ENCODE data around the gene CADM2. TPM values are rescaled to one million over a fixed set of nuclear protein-coding genes. Genes with fewer than 3 reads are reported as not detected.

The CADM2 gene
- total RNA-seq, 2 donors from 2014 or later: 0.27 to 11.7 TPM

DNA sequence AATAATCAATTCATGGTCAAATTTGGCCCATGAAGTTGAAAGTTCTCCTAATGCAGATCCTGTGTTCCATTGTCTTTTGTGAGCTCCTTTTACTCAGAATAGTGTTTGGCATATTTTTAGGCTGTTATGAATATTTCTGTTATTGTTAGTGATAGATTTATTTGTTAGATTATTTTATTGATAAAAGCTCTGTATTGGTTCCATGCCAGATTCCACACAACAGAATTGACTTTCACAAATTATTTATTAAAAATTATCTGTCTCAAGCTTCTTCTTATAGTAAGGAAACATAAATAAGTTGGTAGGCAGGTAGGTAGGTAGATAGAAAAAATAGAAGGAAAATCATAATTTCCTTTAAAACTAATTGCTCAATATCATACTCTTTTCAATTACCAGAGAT lies 557.4 kb downstream of the CADM2 start:
- H3K9me3 ChIP-seq: no peaks in the 10 kb centered on the region
- no peaks in the 10 kb centered on the region for H3K36me3 ChIP-seq
- intact Hi-C loops (cut with DNase I): no loop called here
- no peaks in the 10 kb centered on the region for H3K4me1 ChIP-seq (replicated peaks)
- TF ChIP-seq POLR2AphosphoS5 (IDR thresholded peaks at IDR 0.05) (no peak), POLR2A (IDR thresholded peaks at IDR 0.05) (no peak)
- TF ChIP-seq, protein P1, sequence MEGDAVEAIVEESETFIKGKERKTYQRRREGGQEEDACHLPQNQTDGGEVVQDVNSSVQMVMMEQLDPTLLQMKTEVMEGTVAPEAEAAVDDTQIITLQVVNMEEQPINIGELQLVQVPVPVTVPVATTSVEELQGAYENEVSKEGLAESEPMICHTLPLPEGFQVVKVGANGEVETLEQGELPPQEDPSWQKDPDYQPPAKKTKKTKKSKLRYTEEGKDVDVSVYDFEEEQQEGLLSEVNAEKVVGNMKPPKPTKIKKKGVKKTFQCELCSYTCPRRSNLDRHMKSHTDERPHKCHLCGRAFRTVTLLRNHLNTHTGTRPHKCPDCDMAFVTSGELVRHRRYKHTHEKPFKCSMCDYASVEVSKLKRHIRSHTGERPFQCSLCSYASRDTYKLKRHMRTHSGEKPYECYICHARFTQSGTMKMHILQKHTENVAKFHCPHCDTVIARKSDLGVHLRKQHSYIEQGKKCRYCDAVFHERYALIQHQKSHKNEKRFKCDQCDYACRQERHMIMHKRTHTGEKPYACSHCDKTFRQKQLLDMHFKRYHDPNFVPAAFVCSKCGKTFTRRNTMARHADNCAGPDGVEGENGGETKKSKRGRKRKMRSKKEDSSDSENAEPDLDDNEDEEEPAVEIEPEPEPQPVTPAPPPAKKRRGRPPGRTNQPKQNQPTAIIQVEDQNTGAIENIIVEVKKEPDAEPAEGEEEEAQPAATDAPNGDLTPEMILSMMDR (IDR thresholded peaks at IDR 0.05): no peak
- H3K27me3 ChIP-seq (replicated peaks; ENCODE audit: insufficient read depth): no peaks in the 10 kb centered on the region
- no peak for DNase-seq (ENCODE audit: low spot score)
- no peak overlapping the region for H3K4me3 ChIP-seq
- no peak overlapping the region for H3K27ac ChIP-seq

DNA sequence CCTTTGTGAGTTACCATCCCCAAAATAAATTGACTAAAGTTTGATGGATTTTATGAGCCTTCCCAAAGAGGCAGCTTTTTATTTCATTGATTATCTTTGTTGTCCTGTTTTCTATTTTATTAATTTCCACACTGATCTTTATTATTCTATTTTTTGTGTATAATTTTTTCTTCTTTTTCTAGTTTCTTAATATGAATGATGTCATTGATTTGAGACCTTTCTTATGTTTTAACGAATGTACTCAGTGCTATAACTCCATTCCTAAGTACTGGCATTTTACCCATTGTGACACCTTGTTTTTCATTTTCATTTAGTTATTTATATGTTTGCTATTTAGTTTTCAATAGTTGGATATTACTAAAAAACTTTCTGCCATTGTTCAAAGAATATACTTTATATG lies 565.3 kb downstream of the CADM2 start:
- intact Hi-C loops (cut with DNase I): no loop called here
- Histone ChIP-seq H3K36me3 (no peaks in the 10 kb centered on the region), H3K27ac (no peak overlapping the region), H3K9me3 (no peaks in the 10 kb centered on the region), H3K4me1 (replicated peaks) (no peaks in the 10 kb centered on the region), H3K27me3 (replicated peaks; ENCODE audit: insufficient read depth) (no peaks in the 10 kb centered on the region), H3K4me3 (no peak overlapping the region)
- TF ChIP-seq, protein P1 (IDR thresholded peaks at IDR 0.05): no peak
- TF ChIP-seq POLR2A (IDR thresholded peaks at IDR 0.05) (no peak), POLR2AphosphoS5 (IDR thresholded peaks at IDR 0.05) (no peak)
- DNase-seq (ENCODE audit: low spot score): no peak
- 88% methylated on average over 1 of the region's 1 CpG for WGBS

GRCh38 chr3:85525264-85525663 lies 566.5 kb downstream of the CADM2 start:
- Histone ChIP-seq H3K4me3 (no peak overlapping the region), H3K9me3 (no peaks in the 10 kb centered on the region), H3K36me3 (no peaks in the 10 kb centered on the region), H3K27ac (no peak overlapping the region), H3K4me1 (replicated peaks) (no peaks in the 10 kb centered on the region), H3K27me3 (replicated peaks; ENCODE audit: insufficient read depth) (no peaks in the 10 kb centered on the region)
- intact Hi-C loops (cut with DNase I): no loop called here
- DNase-seq (ENCODE audit: low spot score): no peak
- WGBS: 57% methylated on average over 1 of the region's 1 CpG
- TF ChIP-seq POLR2AphosphoS5 (IDR thresholded peaks at IDR 0.05): no peak
- TF ChIP-seq, protein P1 (IDR thresholded peaks at IDR 0.05): no peak
- no peak for TF ChIP-seq POLR2A (IDR thresholded peaks at IDR 0.05)

- WGBS: 93% methylated on average over 2 of the region's 2 CpGs
- Histone ChIP-seq H3K27me3 (replicated peaks; ENCODE audit: insufficient read depth) (no peaks in the 10 kb centered on the region), H3K4me3 (no peak overlapping the region), H3K4me1 (replicated peaks) (no peaks in the 10 kb centered on the region), H3K36me3 (no peaks in the 10 kb centered on the region), H3K27ac (no peak overlapping the region), H3K9me3 (no peaks in the 10 kb centered on the region)
- no peak for TF ChIP-seq POLR2AphosphoS5 (IDR thresholded peaks at IDR 0.05)
- DNase-seq (ENCODE audit: low spot score): no peak
- intact Hi-C loops (cut with DNase I): no loop called here
Measured at GRCh38 chr3:85533586-85533985, 574.8 kb downstream of the CADM2 start.

DNA sequence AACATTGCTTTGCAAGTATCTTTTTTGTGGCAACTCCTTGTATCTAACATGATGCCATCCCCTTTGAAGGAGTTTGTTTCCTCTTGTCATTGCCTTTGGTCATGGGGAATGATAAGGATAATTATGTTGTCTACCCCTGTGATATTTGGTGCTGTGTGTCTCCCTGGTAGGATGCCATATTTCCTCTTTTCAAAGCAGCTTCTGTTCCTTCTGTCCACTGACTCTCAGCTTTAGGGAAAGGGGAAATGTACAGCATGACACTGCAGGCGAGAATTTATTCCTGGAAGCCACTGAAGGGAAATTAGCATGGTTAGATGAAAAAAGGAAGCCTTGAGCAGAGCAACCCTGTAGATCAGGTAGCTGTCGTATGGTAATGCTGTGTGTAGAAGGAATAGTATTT lies 576.7 kb downstream of the CADM2 start:
- intact Hi-C loops (cut with DNase I): no loop called here
- no peak for TF ChIP-seq POLR2AphosphoS5 (IDR thresholded peaks at IDR 0.05)
- no peak for TF ChIP-seq POLR2A (IDR thresholded peaks at IDR 0.05)
- TF ChIP-seq, protein P1 (IDR thresholded peaks at IDR 0.05): no peak
- Histone ChIP-seq H3K4me1 (replicated peaks) (no peaks in the 10 kb centered on the region), H3K36me3 (no peaks in the 10 kb centered on the region), H3K27me3 (replicated peaks; ENCODE audit: insufficient read depth) (no peaks in the 10 kb centered on the region), H3K9me3 (no peaks in the 10 kb centered on the region), H3K27ac (no peak overlapping the region), H3K4me3 (no peak overlapping the region)
- 71% methylated on average over 2 of the region's 2 CpGs for WGBS
- no peak for DNase-seq (ENCODE audit: low spot score)

Data from prostate gland (tissue), 2 donors.